A549 (cell line): ENCODE data around the gene TLCD3A. TPM values are rescaled to one million over a fixed set of nuclear protein-coding genes. Genes with fewer than 3 reads are reported as not detected.
"Not testable (repeated sequence)": the region's sequence is repeated elsewhere in the genome, so short reads cannot be mapped to it uniquely, and the experiment has no call there.

Experiments used
- ATAC-seq, 2 experiments: fragments of 200-7000 bp in 1 of 2; fragments of >200 bp in 1 of 2; cut with Nextera tagmentation in 1 of 2; cut with Tn5 transposase in 1 of 2; 3 replicates each; pipeline versions ENCODE4 v1.8.0 to v1.9.1; 2018 to 2020; ENCODE audit warnings: mild to moderate bottlenecking in 1 of 2, moderate library complexity in 1 of 2
- CTCF ChIA-PET: fragments of 300-600 bp; sonication (Branson Sonifier 250); formaldehyde crosslinking; extraction: SDS; loops from one replicate; lab custom pipeline; 2021; ENCODE audit warnings: antibody characterized with exemption, inconsistent platforms; lab: Yijun Ruan, JAX
- POLR2A ChIA-PET: fragments of 350-600 bp; formaldehyde crosslinking; extraction: SDS; loops from one replicate; lab custom pipeline; 2021; ENCODE audit warnings: antibody characterized with exemption, inconsistent platforms; lab: Yijun Ruan, JAX
- DNase-seq, 2 experiments: peaks; one replicate each; pipeline versions ENCODE4 v3.0.0 to v3.0.0-alpha.2; 2011 to 2016; ENCODE audit warnings: low read depth in 1 of 2, low spot score in 1 of 2
- FAIRE-seq: peaks from 2 replicates; lab custom pipeline; 2011; peaks lifted over from hg19 to GRCh38; lab: Jason Lieb, UNC
- H3K27ac ChIP-seq, 2 experiments: fragments of >200 bp; sonication (Bioruptor Twin); formaldehyde crosslinking; 3 replicates each; pipeline ENCODE4 v1.5.1; 2016 to 2017
- H3K4me1 ChIP-seq: fragments of >200 bp; sonication (Bioruptor Twin); formaldehyde crosslinking; 3 replicates; pipeline ENCODE4 v1.6.1; 2016
- H3K4me2 ChIP-seq: fragments of >200 bp; sonication (Bioruptor Twin); formaldehyde crosslinking; 3 replicates; pipeline ENCODE4 v1.6.1; 2016
- H3K4me3 ChIP-seq: fragments of >200 bp; sonication (Bioruptor Twin); formaldehyde crosslinking; 3 replicates; pipeline ENCODE4 v1.5.1; 2016
- H3K9me3 ChIP-seq: fragments of >200 bp; sonication (Bioruptor Twin); formaldehyde crosslinking; 3 replicates; pipeline ENCODE4 v1.6.1; 2016
- CBX2 ChIP-seq: fragments of 200-600 bp; sonication (generic); IDR thresholded peaks from 2 replicates; pipeline ENCODE4 v1.6.1; 2016; ENCODE audit warnings: low read depth, mild to moderate bottlenecking, borderline replicate concordance
- EHF ChIP-seq: fragments of 250-450 bp; sonication (Bioruptor Pico); IDR thresholded peaks from 2 replicates; pipeline ENCODE4 v1.5.0; 2020; ENCODE audit warnings: mild to moderate bottlenecking
- FOXS1 ChIP-seq: fragments of 250-450 bp; sonication (Bioruptor Pico); IDR thresholded peaks from 2 replicates; pipeline ENCODE4 v1.5.0; 2020; ENCODE audit warnings: mild to moderate bottlenecking, moderate library complexity
- HOXA7 ChIP-seq: fragments of 250-450 bp; sonication (Bioruptor Pico); IDR thresholded peaks from 2 replicates; pipeline ENCODE4 v1.5.0; 2020; ENCODE audit warnings: mild to moderate bottlenecking, moderate library complexity
- HOXB13 ChIP-seq: fragments of 250-450 bp; sonication (Bioruptor Pico); IDR thresholded peaks from 2 replicates; pipeline ENCODE4 v1.5.0; 2020; ENCODE audit warnings: low read depth, mild to moderate bottlenecking, moderate library complexity
- JUNB ChIP-seq: fragments of >200 bp; sonication (Bioruptor Twin); formaldehyde crosslinking; IDR thresholded peaks from 2 replicates; pipeline ENCODE4 v1.6.1; 2016
- NR3C1 ChIP-seq: fragments of >200 bp; sonication (Bioruptor Twin); formaldehyde crosslinking; IDR thresholded peaks from 3 replicates; pipeline ENCODE4 v1.6.1; 2017
- POLR2AphosphoS2 ChIP-seq: conservative IDR thresholded peaks from 2 replicates; pipeline ENCODE4 v1.6.1; 2012; ENCODE audit warnings: low read length, improper control_type of control experiment, inconsistent platforms
- SMC3 ChIP-seq: fragments of >200 bp; sonication (Bioruptor Twin); formaldehyde crosslinking; IDR thresholded peaks from 3 replicates; pipeline ENCODE4 v1.6.1; 2018; ENCODE audit warnings: inconsistent platforms
- TFCP2L1 ChIP-seq: fragments of 250-450 bp; sonication (Bioruptor Pico); IDR thresholded peaks from 2 replicates; pipeline ENCODE4 v1.5.0; 2021; ENCODE audit warnings: mild to moderate bottlenecking
- WGBS: methylation state at CpG from one replicate; pipeline ENCODE4 v1.1.6; 2017; ENCODE audit errors: missing lambda C conversion rate; 5-methylcytosine and 5-hydroxymethylcytosine counted together
- polyA plus RNA-seq, 4 experiments: library from polyadenylated mRNA; depleted of rRNA in 3 of 4; stranded (reverse); fragments of >200 nt; fragmentation: RNase III in 1 of 4; extraction: RNeasy Plus Mini Kit Qiagen cat#74134 plus additional on column Dnase treatment in 1 of 4; gene quantifications; 2 replicates in 3 of 4; 3 replicates in 1 of 4; pipeline ENCODE4 v1.2.3, GENCODE V29; 2011 to 2017
- TF ChIP-seq, protein P1 (sequence below): fragments of 250-450 bp; sonication (Bioruptor Pico); IDR thresholded peaks from 2 replicates; pipeline ENCODE4 v1.5.0; 2020; ENCODE audit warnings: low read depth, mild to moderate bottlenecking, moderate library complexity

The TLCD3A gene
- polyA plus RNA-seq, 2 of the 4 experiments (the other 2 are of a cell fraction), result 29.5 to 31.5 TPM

DNA sequence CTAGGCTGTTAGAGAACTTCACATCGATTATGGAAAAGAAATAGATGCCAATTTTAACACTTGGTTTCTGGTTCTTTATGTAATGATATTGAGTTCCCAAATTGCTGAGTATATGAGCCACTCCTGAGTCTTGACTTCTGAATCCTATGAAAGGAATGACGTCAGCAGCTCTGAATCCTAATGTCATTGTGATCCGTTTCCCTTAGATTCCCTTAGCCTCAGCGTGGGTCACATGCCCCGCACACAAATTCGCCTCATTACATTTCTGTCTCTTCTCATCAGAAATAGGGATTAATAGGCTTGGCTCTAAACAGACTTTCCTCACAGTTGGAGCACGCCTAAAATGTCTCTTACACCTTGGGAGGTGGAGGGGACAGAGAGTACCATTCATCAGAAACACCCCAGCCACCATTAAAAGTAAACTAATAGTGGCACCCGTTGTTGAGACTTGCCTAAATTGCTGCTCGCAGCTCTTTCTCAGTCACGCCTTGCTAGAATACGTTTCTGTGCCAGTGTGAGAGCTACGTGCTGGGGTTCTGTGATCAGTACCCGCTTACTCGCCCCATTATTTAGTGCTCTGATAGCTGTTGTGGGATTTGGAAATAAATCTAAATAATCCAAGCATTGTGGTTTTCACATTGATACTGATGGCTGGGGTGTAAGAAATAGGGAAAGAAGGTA lies 56.9 kb downstream of the TLCD3A start:
- ATAC-seq (no peak), FAIRE-seq (peak; percentile 28), DNase-seq (no peak)
- CTCF ChIA-PET, result interaction anchor here (0.6 to 19.5 kb wide), 5 partner anchors 65 to 207 kb away, joined by 3 to 428 read pairs (median 3); partner anchors contain the start of genes NXN and TIMM22
- Histone ChIP-seq H3K27ac (no peak overlapping the region), H3K4me1 (peaks cover 8% of the 10 kb centered on the region; the same call in 2 of the 3 replicates), H3K9me3 (no peaks in the 10 kb centered on the region), H3K4me2 (no peak overlapping the region), H3K4me3 (no peak overlapping the region)
- POLR2A ChIA-PET, result interaction anchor here (1.7 kb wide), 1 partner anchor 11 kb away, joined by 3 read pairs; no protein-coding TSS in a partner anchor
- TF ChIP-seq, protein P1, sequence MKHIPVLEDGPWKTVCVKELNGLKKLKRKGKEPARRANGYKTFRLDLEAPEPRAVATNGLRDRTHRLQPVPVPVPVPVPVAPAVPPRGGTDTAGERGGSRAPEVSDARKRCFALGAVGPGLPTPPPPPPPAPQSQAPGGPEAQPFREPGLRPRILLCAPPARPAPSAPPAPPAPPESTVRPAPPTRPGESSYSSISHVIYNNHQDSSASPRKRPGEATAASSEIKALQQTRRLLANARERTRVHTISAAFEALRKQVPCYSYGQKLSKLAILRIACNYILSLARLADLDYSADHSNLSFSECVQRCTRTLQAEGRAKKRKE (CRISPR knock-in tag), result no peak
- TF ChIP-seq HOXB13 (no peak), HOXA7 (CRISPR knock-in tag) (no peak), EHF (CRISPR knock-in tag) (no peak), SMC3 (no peak)
- WGBS, result 92% methylated on average over 14 of the region's 14 CpGs

DNA sequence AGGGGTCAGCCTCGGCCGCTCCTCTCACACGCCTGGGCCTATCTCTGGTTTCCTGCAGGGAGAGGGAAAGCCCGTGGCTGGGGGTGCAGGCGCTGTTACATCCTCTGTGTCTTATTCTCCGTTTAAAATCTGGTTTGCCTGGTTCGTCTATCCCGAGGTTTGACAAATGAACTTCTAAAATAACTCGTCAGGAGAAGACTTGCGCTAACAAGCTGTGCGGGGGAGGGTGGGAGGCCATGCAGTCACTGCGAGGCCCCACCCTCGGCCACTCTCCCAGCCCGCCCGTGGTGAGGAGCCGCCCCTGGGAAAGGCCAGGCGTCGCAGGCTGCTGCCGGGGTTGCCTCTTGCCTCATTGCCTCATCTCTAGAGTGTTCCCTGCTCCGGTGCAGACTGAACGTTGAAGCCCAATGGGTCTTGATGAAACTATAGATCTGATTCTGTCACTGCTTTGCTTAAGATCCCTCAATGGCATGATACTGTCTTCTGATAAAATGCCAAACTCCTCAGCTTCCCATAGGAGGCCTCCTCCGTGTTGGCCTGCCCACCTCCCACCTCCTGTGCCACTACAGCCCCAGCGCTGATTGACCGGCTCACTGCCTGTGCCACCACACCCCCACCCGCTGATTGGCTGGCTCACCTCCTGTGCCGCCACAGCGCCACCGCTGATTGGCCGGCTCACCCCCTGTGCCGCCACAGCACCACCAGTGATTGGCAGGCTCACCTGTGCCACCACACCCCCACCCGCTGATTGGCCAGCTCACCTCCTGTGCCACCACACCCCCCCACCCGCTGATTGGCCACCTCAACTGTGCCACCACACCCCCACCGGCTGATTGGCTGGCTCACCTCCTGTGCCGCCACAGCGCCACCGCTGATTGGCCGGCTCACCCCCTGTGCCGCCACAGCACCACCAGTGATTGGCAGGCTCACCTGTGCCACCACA lies 57.8 kb downstream of the TLCD3A start:
- not testable (repeated sequence) for H3K4me3 ChIP-seq, FAIRE-seq
- POLR2A ChIA-PET, result interaction anchor here (0.6 kb wide), 1 partner anchor 127 kb away, joined by 4 read pairs; no protein-coding TSS in a partner anchor

DNA sequence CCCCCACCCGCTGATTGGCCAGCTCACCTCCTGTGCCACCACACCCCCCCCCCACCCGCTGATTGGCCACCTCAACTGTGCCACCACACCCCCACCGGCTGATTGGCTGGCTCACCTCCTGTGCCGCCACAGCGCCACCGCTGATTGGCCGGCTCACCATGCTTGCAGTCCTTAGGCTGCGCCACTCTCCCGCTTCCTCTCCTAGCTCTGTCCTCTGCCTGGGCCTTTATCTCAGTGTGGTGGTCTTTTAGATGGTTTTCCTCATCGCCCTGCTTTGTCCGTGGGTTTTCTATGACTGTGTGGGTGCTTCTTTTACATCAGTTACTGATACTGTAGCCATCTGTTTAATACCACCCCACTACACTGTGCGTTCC lies 58.5 kb downstream of the TLCD3A start:
- H3K9me3 ChIP-seq, ATAC-seq, FAIRE-seq, H3K4me2 ChIP-seq, H3K27ac ChIP-seq, H3K4me3 ChIP-seq, H3K4me1 ChIP-seq, DNase-seq: not testable (repeated sequence)
- POLR2A ChIA-PET, result interaction anchor here (0.6 to 1.4 kb wide), 2 partner anchors 9 to 126 kb away, joined by 4 to 6 read pairs; partner anchors contain the start of genes GLOD4 and MRM3
- CTCF ChIA-PET, result interaction anchor here (0.6 to 19.5 kb wide), 8 partner anchors 9 to 208 kb away, joined by 3 to 428 read pairs (median 5); partner anchors contain the start of genes GLOD4, MRM3, NXN and TIMM22
- 99% methylated on average over 10 of the region's 12 CpGs for WGBS

More for the DNA sequence above, 57.8 kb downstream of the TLCD3A start:
- DNase-seq, H3K9me3 ChIP-seq, H3K4me1 ChIP-seq, H3K27ac ChIP-seq, H3K4me2 ChIP-seq: not testable (repeated sequence)
- CTCF ChIA-PET, result interaction anchor here (0.6 to 19.5 kb wide), 4 partner anchors 64 to 207 kb away, joined by 3 to 428 read pairs (median 3); partner anchors contain the start of genes NXN and TIMM22
- peak; percentile 10 to 30; a peak in 5 of 6 replicates for ATAC-seq
- WGBS, result 93% methylated on average over 27 of the region's 38 CpGs

DNA sequence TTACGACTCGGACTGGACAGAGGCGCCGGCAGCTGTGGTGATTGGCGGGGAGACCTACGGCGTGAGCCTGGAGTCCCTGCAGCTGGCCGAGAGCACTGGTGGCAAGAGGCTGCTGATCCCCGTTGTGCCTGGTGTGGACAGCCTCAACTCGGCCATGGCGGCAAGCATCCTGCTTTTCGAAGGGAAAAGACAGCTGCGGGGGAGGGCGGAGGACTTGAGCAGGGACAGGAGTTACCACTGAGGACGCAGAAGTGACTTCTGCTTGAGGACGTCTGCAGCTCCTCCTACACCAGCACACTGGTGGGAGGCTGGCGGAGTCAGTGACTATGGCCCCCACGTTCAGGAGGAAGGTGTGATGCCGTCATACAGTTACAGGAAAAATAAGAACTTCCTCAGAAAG lies 59.4 kb downstream of the TLCD3A start:
- Histone ChIP-seq H3K9me3 (no peaks in the 10 kb centered on the region), H3K4me3 (no peak overlapping the region), H3K27ac (no peak overlapping the region), H3K4me1 (peaks cover 7% of the 10 kb centered on the region), H3K4me2 (no peak overlapping the region)
- no peak for FAIRE-seq
- no peak for ATAC-seq
- TF ChIP-seq POLR2AphosphoS2 (no peak), NR3C1 (no peak), FOXS1 (no peak), JUNB (no peak), TFCP2L1 (CRISPR knock-in tag) (no peak), HOXA7 (CRISPR knock-in tag) (no peak), CBX2 (no peak)
- POLR2A ChIA-PET, result interaction anchor here (1.4 kb wide), 1 partner anchor 10 kb away, joined by 6 read pairs; the partner anchor contains the start of genes GLOD4 and MRM3
- CTCF ChIA-PET, result interaction anchor here (0.7 to 19.5 kb wide), 14 partner anchors 10 to 380 kb away, joined by 3 to 428 read pairs (median 3); partner anchors contain the start of genes GLOD4, MRM3, NXN and TIMM22
- no peak for DNase-seq
- 93% methylated on average over 19 of the region's 19 CpGs for WGBS
